ENCODE measurements around the gene KCMF1. TPM values are rescaled to one million over a fixed set of nuclear protein-coding genes. Genes with fewer than 3 reads are reported as not detected.

KCMF1 gene
- total and polyA plus RNA-seq, 2 experiments from 2014 or later, result 30.7 to 47.8 TPM

GRCh38 chr2:85019121-85019520 lies 48.2 kb downstream of the KCMF1 start:
- H3K27ac ChIP-seq, result no peak overlapping the region
- no peak overlapping the region for H3K4me3 ChIP-seq
- H3K4me1 ChIP-seq (ENCODE audit: low read depth), result peaks cover 7% of the 10 kb centered on the region
- TF ChIP-seq, protein P1, sequence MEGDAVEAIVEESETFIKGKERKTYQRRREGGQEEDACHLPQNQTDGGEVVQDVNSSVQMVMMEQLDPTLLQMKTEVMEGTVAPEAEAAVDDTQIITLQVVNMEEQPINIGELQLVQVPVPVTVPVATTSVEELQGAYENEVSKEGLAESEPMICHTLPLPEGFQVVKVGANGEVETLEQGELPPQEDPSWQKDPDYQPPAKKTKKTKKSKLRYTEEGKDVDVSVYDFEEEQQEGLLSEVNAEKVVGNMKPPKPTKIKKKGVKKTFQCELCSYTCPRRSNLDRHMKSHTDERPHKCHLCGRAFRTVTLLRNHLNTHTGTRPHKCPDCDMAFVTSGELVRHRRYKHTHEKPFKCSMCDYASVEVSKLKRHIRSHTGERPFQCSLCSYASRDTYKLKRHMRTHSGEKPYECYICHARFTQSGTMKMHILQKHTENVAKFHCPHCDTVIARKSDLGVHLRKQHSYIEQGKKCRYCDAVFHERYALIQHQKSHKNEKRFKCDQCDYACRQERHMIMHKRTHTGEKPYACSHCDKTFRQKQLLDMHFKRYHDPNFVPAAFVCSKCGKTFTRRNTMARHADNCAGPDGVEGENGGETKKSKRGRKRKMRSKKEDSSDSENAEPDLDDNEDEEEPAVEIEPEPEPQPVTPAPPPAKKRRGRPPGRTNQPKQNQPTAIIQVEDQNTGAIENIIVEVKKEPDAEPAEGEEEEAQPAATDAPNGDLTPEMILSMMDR (IDR thresholded peaks at IDR 0.05; ENCODE audit: low read depth, low read length), result no peak
- H3K9me3 ChIP-seq (ENCODE audit: low read depth), result no peaks in the 10 kb centered on the region
- no peak for DNase-seq (ENCODE audit: low read depth in 1 of 2, low spot score in 1 of 2)
- no peaks in the 10 kb centered on the region for H3K36me3 ChIP-seq
- no peaks in the 10 kb centered on the region for H3K27me3 ChIP-seq

GRCh38 chr2:85022232-85022631 lies 51.3 kb downstream of the KCMF1 start:
- no peak overlapping the region for H3K27ac ChIP-seq
- no peaks in the 10 kb centered on the region for H3K9me3 ChIP-seq (ENCODE audit: low read depth)
- no peaks in the 10 kb centered on the region for H3K36me3 ChIP-seq
- H3K27me3 ChIP-seq, result no peaks in the 10 kb centered on the region
- no peaks in the 10 kb centered on the region for H3K4me1 ChIP-seq (ENCODE audit: low read depth)
- TF ChIP-seq, protein P1 (IDR thresholded peaks at IDR 0.05; ENCODE audit: low read depth, low read length), result no peak
- no peak overlapping the region for H3K4me3 ChIP-seq
- DNase-seq (ENCODE audit: low read depth in 1 of 2, low spot score in 1 of 2), result no peak

- no peaks in the 10 kb centered on the region for H3K9me3 ChIP-seq (ENCODE audit: low read depth)
- TF ChIP-seq, protein P1 (IDR thresholded peaks at IDR 0.05; ENCODE audit: low read depth, low read length), result no peak
- no peaks in the 10 kb centered on the region for H3K4me1 ChIP-seq (ENCODE audit: low read depth)
- no peak overlapping the region for H3K4me3 ChIP-seq
- peaks cover 8% of the 10 kb centered on the region for H3K36me3 ChIP-seq
- peak overlapping the region; percentile 28 for H3K27ac ChIP-seq
- H3K27me3 ChIP-seq, result no peaks in the 10 kb centered on the region
- no peak for DNase-seq (ENCODE audit: low read depth in 1 of 2, low spot score in 1 of 2)
Measured at GRCh38 chr2:85024372-85025047, 53.5 kb downstream of the KCMF1 start.

DNA sequence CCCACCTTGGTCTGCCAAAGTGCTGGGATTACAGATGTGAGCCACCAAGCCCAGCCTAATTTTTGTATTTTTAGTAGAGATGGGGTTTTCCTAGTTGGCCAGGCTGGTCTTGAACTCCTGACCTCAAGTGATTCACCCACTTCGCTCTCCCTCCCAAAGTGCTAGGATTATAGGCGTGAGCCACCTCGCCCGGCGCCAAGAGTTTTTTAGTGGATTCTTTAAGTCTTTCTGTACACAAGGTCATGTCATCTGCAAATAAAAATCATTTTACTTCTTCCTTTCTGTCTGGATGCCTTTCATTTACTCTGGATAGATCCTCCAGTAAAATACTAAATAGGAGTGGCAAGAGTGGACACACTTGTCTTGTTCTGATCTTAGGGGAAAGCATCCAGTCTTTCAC lies 61.7 kb downstream of the KCMF1 start:
- TF ChIP-seq, protein P1 (IDR thresholded peaks at IDR 0.05; ENCODE audit: low read depth, low read length), result no peak
- H3K9me3 ChIP-seq (ENCODE audit: low read depth), result no peaks in the 10 kb centered on the region
- no peak overlapping the region for H3K4me3 ChIP-seq
- no peak overlapping the region for H3K27ac ChIP-seq
- no peak for DNase-seq (ENCODE audit: low read depth in 1 of 2, low spot score in 1 of 2)
- no peaks in the 10 kb centered on the region for H3K4me1 ChIP-seq (ENCODE audit: low read depth)
- H3K36me3 ChIP-seq, result peaks cover 43% of the 10 kb centered on the region
- H3K27me3 ChIP-seq, result no peaks in the 10 kb centered on the region

DNA sequence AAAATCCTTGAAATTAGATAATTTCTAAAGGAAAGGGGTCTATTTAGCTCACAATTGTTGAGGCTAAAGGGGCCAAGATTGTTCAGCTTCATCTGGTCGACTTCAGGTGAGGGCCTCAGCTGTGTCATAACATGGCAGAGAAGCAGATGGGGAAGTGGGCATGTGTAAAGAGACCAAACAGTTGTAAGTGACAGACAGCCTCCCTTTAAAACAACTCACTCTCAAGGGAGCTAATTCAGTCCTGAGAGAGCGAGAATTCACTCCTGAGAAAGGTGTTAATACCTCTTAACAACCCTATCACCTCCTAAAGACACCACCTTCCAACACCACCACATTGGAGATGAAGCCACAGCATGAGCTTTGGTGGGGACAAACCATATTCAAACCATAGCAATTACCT lies 62.4 kb downstream of the KCMF1 start:
- Histone ChIP-seq H3K36me3 (peaks cover 46% of the 10 kb centered on the region), H3K9me3 (ENCODE audit: low read depth) (no peaks in the 10 kb centered on the region), H3K27me3 (no peaks in the 10 kb centered on the region), H3K4me3 (no peak overlapping the region), H3K27ac (no peak overlapping the region), H3K4me1 (ENCODE audit: low read depth) (no peaks in the 10 kb centered on the region)
- no peak for DNase-seq (ENCODE audit: low read depth in 1 of 2, low spot score in 1 of 2)
- TF ChIP-seq, protein P1 (IDR thresholded peaks at IDR 0.05; ENCODE audit: low read depth, low read length), result no peak
